VCaP (cell line): ENCODE results near the gene CDH13.

Experiments used
- H3K27ac ChIP-seq: fragments of 450-650 bp; 2 replicates; pipeline ENCODE4 v1.5.1; 2017
- TF ChIP-seq, protein P1 (sequence below): fragments of 450-650 bp; conservative IDR thresholded peaks from 2 replicates; pipeline ENCODE4 v1.5.1; 2017; ENCODE audit warnings: mild to moderate bottlenecking, moderate library complexity

The CDH13 gene

GRCh38 chr16:83738923-83739503, 1112.2 kb downstream of the CDH13 start:
- no peak overlapping the region for H3K27ac ChIP-seq
- TF ChIP-seq, protein P1, sequence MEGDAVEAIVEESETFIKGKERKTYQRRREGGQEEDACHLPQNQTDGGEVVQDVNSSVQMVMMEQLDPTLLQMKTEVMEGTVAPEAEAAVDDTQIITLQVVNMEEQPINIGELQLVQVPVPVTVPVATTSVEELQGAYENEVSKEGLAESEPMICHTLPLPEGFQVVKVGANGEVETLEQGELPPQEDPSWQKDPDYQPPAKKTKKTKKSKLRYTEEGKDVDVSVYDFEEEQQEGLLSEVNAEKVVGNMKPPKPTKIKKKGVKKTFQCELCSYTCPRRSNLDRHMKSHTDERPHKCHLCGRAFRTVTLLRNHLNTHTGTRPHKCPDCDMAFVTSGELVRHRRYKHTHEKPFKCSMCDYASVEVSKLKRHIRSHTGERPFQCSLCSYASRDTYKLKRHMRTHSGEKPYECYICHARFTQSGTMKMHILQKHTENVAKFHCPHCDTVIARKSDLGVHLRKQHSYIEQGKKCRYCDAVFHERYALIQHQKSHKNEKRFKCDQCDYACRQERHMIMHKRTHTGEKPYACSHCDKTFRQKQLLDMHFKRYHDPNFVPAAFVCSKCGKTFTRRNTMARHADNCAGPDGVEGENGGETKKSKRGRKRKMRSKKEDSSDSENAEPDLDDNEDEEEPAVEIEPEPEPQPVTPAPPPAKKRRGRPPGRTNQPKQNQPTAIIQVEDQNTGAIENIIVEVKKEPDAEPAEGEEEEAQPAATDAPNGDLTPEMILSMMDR = no peak

- TF ChIP-seq, protein P1 = no peak
- no peak overlapping the region for H3K27ac ChIP-seq
Measured at GRCh38 chr16:83742124-83742899, 1115.5 kb downstream of the CDH13 start.

- TF ChIP-seq, protein P1 = no peak
- H3K27ac ChIP-seq = no peak overlapping the region
Measured at GRCh38 chr16:83743241-83743640, 1116.5 kb downstream of the CDH13 start.

DNA sequence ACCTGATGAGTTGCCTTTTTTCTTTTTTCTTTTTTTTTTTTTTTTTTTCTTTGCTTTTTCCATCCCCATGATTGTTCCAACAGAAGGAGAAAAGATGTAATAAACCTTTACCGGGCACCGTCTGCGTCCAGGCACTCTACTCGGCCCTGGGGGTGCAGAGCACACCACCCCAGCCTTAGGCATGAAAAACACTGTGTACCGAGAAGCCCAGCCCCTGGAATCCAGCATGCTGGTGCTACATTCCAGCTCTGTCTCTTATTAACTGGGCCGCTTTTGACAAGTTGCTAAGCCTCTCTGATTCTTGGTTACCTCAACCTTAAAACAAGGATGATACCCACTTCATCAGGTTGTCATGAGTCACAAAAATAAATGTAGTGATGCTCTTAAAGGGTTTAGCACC, 1117.0 kb downstream of the CDH13 start:
- TF ChIP-seq, protein P1 = no peak
- H3K27ac ChIP-seq = no peak overlapping the region

DNA sequence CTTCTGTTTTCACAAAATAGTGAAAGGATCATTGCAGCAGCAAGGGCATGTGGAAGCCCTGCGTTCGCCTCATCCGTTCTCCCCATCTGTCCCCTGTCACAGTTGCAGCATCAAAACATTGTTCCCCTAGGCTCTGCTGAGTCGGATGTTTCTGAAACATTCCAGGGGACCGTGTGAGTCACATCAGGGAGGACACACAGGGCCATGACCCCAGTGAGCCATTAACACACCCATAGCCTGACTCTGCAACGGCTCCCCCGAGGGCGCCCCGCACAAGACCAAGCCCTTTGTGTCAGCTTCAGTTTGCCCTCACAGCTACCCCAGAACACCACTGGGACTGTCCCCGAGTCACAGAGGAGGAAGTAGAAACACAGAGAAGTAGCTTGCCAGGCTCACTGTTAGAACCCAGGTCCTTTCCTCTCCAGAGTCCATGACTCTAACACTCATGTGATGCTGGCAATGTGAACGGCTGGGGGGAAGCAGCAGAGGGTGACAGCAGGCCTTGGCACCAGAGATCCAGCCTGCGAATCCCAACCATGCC, 1117.7 kb downstream of the CDH13 start:
- TF ChIP-seq, protein P1 = no peak
- no peak overlapping the region for H3K27ac ChIP-seq

DNA sequence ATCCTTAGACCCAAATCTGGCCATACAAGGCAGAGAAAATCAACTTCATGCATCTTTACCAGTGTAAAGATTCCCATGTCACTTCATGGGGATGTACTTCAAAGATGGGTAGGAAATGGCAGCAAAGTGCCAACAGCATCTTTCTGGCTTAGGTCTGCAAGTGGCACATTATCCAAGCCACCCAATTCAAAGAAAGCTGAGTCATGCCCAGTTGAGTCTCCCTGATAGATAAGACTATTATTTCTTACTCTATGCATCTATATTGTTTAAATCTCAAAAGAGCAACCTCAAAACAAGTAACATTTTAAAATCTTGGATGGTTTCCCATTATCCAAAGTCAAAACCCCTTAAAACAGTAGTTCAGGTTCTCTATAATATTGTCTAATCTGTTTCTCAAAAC, 1119.8 kb downstream of the CDH13 start:
- H3K27ac ChIP-seq = no peak overlapping the region

GRCh38 chr16:83747936-83748335, 1121.2 kb downstream of the CDH13 start:
- H3K27ac ChIP-seq = no peak overlapping the region
- TF ChIP-seq, protein P1 = no peak

More for the DNA sequence above, 1119.8 kb downstream of the CDH13 start:
- TF ChIP-seq, protein P1 = no peak
